Stimulated activated CD4-positive, alpha-beta T cell treated with anti-CD3 and anti-CD28 coated beads, Interleukin-12 subunit alpha, Interleukin-12 subunit beta, amount 100 ng/mL, for 24 hours (primary cell): ENCODE data around the gene SRPK2.

ENCODE experiments used
- DNase-seq, 2 experiments: peaks; one replicate each; pipeline ENCODE4 v3.0.0-alpha.2; 2020; ENCODE audit warnings: low read depth in 2 of 2

Gene SRPK2

DNA sequence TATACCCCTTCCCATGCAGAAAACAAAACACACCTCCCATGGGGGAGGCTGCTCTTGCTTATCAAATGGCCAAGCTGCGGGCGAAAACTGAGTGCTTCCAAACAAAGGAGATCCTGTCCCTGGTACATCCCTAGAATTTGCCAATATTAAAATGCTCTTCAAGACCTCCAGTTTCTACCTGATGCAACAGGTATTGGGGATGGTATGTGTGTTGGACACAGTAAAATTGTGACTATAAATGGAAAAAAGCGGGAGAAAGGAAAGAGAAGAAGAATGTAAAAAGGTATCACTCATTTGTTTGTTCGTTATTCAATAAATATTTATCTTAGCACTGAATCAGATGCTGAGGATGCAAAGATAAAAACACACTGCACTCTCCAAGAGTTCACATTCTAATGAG lies 250.8 kb downstream of the SRPK2 start:
- DNase-seq: no peak

DNA sequence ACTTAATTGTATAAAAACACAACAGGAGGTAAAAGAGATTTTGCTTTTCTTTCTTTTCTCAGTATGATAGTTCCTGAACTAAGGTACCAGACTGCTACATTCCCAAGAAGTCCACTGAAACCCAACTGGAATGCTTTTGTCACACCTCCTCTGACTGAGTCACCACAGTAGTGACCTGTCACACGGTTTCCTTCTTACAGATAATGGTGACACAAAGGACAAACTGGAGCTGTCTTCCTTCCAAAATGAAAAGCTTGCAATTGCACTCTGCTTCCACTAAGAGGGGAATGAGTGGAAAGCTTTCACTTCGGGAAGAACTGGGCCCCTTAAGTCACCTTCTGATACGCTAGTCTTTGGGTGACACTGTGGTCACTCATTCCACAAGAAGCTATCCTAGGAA lies 252.5 kb downstream of the SRPK2 start:
- no peak for DNase-seq

DNA sequence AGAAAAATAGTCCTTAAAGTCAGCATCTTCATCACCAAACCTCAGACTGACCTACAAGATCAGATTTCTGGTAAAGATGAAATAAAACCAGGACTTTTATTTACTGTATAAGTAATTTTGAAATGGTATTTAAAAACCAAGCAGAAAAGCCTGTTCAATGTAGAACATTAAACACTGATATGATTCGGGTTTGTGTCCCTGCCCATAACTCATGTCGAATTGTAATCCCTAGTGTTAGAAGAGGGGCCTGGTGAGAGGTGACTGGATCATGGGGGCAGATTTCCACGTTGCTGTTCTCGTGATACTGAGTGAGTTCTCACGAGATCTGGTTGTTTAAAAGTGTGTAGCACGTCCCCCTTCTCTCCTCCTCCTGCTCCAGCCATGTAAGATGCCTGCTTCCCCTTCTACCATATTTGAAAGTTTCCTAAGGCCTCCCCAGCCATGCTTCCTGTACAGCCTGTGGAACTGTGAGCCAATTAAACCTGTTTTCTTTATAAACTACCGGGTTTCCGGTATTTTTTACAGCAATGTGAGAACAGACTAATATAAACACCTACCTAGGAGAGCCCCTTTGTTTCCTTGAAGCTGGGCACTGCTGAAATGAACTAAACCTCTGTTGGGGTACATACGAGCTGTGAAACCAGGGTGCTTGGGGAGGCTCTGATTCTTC lies 254.6 kb downstream of the SRPK2 start:
- DNase-seq: no peak

DNA sequence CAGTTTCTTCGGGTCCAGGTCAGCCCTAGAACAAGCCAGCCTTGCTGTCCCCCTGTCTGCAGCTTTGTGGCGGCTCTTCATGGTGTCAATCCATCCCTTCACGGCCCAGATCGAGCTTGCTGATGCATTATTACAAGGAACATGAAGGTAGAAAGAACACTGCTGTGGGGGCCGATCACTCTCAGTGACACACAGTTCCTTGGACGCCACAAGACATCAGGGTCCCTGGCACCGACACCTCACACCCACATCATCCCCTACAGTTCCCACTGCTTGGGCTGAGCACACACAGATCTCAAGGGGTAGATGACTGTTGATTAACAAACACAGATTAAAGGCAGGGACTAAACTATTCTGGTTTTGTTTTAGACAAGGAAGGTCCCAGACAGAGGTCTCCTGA lies 255.4 kb downstream of the SRPK2 start:
- DNase-seq: no peak

DNA sequence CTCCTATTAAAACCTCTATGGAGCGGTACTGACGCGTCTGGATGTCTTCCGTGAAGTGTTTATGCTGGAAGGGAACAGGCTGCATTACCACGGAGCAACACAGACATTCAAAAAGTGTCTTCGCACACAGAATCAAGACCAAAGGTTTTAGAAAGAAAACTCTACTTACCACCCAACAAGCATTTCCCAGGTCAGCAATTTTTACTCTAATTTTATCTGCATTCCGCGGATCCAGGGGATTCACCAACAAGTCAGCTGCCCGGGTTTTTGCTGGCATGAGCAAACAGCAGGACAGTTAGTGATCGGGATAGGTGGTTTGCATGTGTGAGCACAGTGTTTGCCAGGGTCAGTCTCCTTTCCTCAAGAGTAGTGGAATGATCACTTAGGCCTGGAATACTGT lies 255.9 kb downstream of the SRPK2 start:
- DNase-seq: no peak

DNA sequence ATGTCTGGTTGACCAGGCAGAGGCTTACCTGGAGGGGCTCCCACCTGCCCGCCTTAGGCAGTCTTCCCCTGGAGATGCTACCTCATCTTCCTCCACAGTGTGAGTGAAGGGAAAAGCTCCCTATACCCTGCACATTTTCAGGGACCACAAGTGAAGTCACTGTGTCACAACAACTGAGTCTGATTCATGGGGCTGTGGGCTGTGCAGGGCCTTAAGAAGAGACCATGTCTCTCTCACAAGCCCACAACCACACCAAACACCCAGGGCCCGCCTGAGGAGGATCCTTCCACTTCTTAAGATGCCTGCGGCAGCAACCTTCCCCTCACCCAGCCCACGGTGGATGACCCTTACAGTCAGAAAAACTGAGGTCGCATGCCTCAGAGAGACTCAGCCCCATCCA lies 256.4 kb downstream of the SRPK2 start:
- no peak for DNase-seq

DNA sequence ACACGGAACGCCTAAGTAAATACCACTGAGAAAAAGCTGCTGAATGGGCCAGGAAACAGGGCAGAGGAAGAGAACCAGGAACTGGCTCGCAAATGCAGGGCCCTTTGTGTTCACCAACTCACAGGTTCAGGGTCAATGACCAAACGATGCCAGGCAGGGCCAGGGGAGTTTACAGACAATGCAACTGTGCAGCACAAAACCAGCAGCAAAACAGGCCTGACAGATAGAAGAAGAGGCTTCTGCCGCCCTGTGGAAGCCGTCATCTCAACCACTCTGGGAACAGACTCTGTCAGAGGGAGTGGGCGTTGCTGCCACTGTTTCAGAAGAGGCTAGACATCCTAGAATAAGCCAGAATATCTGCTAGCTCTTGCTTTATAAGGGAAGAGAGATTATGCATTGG lies 256.8 kb downstream of the SRPK2 start:
- no peak for DNase-seq

DNA sequence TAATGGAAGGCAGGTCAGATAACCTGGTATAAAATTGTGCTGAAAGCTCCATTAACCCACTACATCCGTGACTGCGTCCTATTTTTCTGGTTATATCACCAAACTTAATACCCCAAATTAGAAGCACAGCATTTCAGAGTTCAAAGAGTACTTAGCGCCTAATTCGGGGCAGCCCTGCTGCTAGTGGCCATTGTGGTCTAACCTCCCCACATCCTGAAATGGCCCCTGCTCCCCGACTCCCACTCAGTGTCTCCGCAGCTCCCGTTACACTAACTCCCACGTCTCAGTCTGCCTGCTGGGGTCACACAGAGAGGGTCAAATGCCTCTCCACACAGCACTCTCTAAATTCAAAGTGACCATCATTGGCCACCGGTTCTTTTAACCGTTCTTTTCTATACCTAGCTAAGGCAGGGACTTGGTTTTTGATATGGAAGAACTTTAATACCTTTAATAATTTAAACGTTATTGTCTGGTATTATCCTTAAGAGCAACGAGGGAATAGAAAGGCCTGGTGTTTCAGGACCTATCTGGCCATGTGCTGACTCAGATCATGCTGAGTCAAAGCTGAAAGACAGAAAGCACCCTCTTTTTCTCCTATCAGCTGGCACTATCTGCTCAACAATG lies 257.6 kb downstream of the SRPK2 start:
- DNase-seq: no peak

DNA sequence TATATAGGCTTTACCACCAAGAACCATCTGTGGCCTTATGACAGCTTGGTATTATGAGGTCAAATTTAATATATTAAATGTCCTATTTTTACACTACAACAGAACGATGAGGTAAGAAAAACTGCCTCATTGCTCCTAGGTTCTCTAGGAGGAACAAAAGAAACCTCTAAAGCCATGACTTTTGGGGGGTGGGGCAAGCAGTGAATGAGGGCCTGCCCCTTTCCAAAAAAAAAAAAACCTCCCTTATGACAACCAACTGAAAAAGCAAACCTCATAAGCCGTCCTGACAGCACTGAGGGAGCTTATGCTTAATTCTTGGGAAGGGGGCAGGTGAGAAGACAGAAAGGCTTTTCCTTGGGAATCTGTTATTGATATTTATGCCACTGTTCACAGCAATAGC lies 258.1 kb downstream of the SRPK2 start:
- DNase-seq: no peak

DNA sequence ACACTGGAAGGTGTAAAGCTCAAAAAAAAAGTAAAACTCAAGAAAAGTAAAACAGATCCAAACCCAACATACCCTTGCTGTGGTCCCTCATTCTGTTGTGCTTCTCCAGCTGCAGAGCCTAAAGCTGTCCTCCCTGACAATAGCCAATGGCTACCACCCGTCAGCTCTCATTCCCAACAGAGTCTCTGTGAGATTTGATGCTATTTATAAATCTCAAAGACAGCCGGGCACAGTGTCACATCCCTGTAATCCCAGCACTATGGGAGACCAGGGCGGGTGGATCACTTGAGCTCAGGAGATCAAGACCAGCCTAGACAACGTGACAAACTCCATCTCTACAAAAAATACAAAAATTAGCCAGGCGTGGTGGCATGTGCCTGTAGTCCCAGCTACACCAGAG lies 258.7 kb downstream of the SRPK2 start:
- no peak for DNase-seq

DNA sequence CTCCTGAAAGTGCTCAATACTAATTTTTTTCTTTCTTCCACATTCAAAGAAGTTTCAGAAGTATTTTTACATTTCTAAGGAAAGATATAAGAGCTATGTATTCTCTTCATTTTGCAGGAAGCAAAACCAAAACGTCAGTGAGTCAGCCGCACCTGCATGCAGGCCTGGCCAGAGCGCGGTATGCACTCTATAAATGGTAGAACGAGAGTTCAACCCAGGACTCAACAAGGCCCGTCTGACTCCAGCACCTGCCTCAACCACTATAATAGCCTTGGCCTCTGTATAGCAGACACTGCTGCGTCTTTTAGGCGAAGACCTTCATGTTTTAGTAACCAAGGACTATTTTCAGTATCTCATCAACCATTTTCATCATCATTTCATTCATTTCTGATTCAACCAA lies 261.5 kb downstream of the SRPK2 start:
- no peak for DNase-seq

DNA sequence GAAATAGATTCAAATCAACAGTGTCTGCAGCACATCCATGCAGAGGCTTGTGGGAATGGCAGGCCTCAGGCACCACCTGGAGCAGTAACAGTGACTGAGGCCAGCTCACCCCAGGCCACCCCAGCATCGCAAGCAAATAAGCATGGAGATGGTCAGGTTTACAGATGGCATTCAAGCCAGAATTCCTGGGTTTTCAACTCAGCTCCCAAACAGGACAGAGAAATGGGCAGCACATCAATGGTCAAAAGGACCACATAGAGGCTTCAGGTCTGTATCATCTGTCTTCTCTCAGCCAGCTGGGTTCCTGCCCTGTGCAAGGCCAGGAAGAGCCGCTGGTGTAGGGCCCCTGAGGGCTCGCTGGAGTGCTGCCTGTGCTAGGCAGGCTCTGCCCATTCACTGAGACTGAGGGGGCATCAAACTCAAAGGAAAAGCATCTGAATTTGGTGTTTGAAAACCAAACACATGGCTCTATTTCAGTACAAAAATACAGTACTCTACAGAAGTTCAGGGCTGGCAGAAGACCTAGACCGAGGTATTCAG lies 262.2 kb downstream of the SRPK2 start:
- DNase-seq: no peak

DNA sequence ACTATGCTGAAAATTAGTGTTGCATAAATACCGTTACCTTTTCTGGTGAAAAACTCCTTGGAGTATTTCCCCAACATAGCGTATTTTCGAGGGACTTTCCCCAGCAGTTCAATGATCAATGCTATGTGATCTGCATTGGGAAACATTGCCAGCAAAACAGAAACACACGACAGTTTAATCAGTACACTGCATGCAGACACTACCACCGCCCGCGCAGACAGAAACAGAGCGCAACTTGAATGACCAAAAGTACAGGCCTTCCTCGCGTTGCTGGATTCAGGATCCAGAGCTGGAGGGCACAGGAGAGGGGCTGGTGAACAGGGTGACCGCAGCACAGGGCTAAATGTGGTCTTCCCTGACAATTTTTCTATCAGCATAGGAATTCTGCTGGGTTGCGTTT lies 263.0 kb downstream of the SRPK2 start:
- DNase-seq: no peak

DNA sequence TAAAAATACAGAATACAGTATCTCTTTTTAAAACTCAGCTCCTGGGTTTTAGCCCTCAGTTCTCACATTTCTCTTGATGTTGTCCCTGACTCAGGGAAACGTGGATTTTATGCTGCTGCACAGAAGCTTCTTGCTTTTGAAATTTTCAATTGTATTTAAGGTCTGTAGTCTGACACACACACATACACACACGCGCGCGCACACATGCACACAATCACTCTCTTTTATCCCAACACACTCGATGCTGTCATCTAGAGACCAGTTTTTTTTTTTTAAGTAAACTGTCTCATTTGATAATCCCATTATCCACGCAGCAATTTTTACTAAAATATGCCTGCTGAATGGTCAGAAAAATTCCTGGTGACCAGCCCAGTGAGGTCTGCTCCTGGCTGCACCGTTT lies 266.1 kb downstream of the SRPK2 start:
- no peak for DNase-seq

DNA sequence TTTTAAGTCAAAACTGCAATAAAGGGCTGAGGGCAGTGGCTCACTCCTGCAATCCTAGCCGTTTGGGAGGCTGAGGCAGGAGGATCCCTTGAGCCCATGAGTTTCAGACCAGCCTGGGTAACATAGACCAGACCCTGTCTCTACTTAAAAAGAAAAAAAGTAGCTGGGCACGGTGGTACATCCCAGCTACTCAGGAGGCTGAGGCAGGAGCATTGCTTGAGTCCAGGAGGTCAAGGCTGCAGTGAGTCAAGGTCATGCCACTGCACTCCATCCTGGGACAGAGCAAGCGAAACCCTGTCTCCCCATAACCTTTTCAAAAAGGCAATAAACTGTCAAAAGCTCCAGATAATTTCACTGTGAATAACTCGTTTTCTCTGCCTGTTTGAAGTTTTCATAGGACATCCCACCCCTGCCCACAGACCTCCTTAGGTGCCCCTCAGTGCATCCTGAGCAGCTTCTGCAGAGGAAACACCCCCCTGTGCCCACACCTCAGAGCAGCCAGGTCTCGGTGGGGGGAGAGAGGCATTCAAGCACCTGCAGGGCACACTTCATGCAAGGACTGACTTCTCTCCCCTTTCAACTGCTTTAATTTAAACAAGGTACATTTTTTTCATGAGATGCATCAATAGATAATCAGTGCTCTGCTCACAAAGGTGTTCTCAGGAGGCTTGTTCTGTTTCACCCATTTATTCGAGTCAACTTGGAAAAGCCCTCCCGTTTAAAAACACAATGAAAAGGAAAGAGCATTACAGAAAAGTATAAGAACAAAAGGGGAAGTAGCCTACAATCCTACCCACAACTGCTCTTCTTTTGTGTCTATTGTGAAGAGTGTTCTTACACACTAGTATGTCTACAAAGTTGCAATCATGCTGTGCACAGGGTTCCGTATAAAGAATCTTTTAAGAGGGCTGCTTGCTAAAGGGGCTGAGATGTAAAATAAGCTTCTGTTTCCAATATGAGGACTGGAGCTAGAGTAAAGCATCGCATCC lies 269.8 kb downstream of the SRPK2 start:
- no peak for DNase-seq

DNA sequence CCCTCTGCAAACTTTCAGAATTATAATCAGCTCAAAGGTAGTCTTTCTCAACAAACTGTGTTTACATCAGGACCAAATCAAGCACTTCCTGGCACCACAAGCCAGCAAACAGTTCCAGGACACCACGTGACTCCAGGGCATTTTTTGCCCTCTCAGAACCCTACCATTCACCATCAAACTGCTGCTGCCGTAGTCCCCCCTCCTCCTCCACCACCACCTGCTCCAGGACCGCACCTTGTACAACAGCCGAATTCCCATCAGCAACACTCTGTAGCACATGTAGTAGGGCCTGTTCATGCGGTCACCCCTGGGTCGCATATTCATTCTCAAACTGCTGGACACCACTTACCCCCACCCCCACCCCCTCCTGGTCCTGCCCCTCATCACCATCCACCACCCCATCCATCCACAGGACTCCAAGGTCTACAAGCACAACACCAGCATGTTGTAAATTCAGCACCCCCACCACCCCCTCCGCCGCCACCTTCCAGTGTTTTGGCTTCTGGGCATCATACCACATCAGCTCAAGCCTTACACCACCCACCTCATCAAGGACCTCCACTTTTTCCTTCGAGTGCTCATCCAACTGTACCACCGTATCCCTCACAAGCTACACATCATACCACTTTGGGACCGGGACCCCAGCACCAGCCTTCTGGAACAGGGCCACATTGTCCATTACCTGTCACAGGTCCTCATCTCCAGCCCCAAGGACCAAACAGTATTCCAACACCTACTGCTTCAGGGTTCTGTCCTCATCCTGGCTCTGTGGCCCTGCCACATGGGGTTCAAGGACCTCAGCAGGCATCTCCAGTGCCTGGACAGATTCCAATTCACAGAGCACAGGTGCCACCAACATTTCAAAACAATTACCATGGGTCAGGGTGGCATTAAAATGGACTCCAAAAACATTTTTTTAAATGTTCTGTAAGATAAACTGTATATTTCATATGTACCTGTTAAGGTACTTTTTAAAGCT lies 276.0 kb downstream of the SRPK2 start:
- DNase-seq: no peak

DNA sequence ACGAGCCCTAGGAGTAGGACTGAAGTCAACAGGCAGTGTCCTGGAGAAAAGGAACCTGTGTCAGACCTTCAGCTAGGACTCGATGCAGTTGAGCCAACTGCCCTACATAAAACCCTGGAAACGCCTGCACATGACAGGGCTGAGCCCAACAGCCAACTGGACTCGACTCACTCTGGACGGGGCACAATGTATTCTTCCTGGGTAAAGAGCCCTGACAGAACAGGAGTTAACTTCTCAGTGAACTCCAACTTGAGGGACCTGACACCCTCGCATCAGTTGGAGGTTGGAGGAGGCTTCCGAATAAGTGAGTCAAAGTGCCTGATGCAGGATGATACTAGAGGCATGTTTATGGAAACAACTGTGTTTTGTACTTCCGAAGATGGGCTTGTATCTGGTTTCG lies 281.3 kb downstream of the SRPK2 start:
- DNase-seq: no peak

DNA sequence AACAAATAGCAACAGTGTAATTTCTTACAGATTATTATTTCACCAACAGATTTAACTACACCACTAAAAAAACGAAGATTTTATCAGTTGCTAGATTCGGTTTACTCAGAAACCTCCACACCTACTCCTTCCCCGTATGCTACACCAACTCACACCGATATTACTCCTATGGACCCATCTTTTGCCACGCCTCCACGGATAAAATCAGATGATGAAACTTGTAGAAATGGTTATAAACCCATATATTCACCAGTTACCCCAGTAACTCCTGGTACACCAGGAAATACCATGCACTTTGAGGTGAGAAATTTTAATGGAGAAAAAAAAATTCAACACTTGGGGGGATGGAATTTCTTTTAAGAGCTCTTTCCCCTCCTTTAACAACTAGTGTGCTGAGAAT lies 282.2 kb downstream of the SRPK2 start:
- DNase-seq: no peak

DNA sequence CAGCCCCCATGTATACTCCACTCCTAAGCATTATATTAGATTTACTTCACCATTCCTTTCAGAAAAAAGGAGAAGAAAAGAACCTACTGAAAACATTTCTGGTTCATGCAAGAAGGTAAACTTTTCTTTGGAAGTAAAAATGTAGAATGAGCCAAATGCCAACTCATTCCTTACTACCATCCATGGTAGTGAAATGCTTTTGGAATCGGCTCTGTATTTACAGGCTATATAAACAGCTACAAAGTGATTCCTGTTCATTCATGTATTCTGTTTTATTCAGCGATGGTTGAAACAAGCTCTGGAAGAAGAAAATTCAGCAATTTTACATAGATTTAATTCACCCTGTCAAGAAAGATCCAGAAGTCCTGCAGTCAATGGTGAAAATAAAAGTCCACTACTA lies 283.1 kb downstream of the SRPK2 start:
- no peak for DNase-seq

DNA sequence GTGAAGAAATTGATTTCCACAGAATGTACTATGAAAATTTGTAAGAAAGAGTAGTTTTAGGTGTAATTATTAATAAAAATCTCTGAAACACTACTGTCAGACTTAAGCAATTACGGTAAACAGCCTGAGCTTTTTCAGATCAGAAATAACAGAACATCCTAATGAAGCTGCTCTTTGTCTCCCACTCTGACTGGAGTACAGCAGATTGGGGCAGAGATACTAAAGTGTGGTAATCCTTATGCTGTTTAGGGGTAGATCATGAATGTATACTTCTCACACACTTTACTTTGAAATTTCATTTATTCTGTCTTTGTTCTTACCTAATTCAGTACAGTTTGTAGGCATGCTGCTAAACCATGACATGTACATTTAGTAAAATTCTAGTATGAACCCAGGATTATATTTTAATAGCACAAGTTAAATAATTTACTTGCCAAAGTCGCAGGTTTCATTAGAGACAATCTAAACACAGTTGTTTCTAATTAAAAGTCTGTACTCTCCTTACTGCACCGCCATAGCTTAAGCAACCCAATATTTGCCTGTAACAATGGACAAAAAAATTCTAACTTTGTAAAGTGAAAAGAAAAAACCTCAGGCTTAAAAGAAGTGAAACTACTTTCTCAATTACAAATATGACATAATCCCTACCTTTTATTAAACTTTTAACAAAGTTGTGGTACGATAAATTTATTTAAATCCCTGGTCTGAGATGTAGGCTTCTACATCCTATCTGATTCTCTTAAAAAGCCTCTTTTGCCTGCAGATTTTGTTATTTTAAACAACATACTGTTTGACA lies 286.0 kb downstream of the SRPK2 start:
- no peak for DNase-seq

DNA sequence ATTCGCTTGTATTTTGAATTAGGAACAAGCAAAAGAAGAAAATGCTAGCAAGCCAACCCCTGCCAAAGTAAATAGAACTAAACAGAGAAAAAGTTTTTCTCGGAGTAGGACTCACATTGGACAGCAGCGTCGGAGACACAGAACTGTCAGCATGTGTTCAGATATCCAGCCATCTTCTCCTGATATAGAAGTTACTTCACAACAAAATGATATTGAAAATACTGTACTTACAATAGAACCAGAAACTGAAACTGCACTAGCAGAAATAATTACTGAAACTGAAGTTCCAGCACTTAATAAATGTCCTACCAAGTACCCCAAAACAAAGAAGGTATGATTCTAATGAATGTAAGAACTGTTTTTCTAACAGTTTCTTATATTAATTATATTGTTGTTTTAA lies 286.9 kb downstream of the SRPK2 start:
- no peak for DNase-seq
